GM18861 (cell line): ENCODE measurements around the gene TMBIM1.
"Not testable (repeated sequence)": the region's sequence is repeated elsewhere in the genome, so short reads cannot be mapped to it uniquely, and the experiment has no call there.

Experiments used
- ATAC-seq: cut with Tn5 transposase; IDR thresholded peaks from one replicate; pipeline ENCODE4 v1.9.1; 2021; ENCODE audit not compliant: unreplicated experiment

The TMBIM1 gene

DNA sequence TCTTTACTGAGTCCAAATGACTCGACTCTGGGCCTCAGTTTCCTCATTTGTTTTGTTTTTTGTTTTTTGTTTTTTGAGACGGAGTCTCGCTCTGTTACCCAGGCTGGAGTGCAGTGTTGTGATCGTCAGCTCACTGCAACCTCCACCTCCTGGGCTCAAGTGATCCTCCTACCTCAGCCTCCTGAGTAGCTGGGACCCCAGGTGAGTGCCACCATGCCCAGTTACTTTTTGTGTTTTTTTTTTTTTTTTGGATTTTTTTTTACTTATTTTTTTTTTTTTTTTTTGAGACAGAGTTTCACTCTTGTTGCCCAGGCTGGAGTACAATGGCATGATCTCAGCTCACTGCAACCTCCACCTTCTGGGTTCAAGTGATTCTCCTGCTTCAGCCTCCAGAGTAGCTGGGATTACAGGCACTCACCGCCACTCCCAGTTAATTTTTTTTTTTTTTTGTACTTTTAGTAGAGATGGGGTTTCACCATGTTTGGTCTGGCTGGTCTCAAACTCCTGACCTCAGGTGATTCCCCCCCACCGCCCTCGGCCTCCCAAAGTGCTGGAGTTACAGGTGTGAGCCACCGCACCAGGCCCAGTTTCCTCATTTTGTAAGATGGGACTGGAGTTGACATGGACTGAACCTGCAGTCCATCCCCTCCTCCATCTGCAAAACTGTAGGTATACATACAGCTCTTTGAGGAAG lies 18.9 kb downstream of the TMBIM1 start:
- ATAC-seq: not testable (repeated sequence)

DNA sequence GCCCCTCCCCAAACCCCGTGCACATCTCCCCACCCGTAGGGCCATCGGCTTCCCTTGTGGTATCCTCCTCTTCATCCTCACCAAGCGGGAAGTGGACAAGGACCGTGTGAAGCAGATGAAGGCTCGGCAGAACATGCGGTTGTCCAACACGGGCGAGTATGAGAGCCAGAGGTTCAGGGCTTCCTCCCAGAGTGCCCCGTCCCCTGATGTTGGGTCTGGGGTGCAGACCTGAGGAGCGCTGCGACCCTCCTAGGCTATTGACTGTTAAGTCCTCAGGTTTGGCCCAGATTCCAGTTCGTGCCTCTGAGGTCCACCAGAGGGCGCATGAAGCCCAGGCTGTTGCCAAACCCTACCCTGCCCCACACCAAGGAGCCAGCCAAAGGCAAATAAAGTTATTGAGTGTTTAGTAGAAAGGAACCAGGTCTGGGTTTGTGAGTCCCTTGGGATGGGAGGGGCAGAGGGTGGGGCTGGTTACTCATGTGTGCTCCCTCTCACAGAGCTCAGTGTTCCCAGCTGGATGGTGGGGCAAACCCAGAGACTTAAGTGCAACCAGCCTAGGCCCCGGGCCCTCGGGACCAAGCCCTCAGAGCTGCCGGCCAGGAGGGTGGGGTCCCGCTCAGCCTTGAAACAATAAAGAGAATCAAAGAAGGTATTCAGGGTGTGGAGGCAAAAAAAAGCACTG lies 19.6 kb downstream of the TMBIM1 start:
- ATAC-seq: peak; percentile 22

DNA sequence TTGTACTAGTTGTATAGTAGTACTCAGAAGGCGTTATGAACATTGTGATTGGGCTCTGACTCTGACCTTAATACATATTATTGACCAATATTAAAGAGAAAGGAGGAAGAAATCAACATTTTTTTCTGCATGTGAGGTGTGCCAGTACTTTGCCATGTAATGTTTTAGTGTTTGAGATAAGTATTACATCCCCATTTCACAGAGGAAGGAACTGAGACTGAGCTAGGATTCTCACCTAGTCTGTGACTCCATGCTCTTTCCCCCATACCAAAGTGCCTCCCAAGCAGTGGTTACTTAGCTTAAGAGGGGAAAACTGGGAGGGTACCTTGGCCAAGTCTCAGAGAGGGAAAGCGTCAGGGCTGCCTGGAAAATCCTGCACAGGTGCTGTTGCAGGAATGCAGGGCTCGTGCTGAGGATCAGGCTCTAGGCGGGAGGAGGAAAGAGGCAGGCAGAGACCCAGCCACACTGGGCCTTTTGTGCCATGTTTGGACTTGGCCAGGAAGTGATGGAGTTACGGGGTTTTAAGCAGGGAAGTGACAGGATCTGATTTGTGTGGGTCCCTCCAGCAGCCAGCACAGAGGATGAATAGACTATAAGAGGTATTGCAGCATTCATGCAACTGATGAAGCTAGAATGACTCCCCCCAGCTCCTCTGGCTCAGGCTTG lies 20.3 kb downstream of the TMBIM1 start:
- no peak for ATAC-seq

- no peak for ATAC-seq
Measured at GRCh38 chr2:218271487-218271797, 20.9 kb downstream of the TMBIM1 start.

DNA sequence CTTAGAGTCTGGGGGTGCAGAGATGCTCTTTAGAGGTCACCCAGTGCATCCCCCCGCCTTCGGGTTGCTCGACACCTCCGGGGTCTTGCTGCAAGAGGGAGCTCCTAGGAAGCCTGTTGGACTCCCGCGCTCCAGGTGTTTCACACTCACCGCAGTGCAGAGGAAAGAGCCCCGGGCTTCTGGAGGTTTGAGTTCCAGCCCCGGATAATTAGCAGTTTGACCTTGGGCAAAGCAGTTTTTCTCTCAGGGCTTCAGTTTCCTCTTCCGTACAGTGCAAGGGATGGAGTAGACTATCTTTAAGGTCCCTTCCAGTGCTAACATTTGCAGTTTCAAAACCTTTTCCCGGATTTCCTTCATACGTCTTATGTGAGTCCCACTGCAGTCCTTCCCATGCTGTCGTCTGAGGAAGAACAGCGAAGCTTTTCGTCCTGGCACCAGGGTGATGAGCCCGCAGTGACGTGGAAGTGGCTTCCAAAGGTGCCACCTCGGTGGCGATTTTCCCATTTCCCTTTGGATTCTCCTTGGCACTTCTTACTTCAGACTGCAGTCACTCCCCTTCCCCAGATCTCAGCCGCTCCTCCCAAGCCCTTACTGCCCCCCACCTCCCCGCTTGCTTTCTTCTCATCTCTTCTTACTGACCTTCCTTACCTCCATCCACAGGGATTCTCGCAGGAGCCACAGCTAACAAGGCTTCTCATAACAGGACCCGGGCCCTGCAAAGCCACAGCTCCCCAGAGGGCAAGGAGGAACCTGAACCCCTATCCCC lies 21.4 kb downstream of the TMBIM1 start:
- no peak for ATAC-seq

DNA sequence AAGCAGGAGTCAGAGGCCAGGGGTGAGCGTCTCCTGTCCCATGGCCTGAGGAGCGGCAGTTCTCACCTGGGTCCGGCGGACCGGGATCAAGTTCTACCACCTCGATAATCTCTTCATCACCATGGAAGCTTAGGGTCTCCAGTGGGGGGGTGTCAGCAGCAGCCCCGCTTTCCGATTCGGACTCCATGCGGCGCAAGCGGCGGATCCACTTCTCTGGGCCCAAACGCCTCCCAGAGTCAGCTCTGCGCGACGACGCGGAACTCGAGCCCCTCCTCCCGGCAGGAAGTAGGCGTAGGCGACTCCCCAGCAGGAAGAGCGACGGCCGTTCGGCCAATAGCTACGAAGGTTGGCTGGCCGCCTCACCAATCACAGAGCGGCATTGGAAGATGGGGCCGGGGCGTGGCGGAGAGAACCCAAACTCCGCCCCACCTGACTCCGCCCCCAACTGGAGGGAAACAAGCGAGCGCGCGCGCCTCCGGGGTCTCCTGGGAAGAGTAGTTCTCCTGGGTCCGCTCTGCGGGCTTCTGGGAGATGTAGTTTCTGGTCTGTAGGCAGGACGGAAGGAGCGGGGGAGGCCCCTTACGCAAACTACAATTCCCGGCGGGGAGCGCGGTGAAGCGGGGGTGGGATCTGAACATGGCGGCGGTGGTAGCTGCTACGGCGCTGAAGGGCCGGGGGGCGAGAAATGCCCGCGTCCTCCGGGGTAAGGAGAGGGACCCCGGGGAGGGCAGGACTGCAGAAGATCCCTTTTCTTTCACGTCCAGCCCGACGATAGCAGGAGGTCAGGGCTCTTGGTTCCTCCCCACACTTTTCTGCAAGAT lies 22.2 kb downstream of the TMBIM1 start, which contains the start of the genes AAMP and PNKD:
TSS of gene AAMP (minus strand) at position 238 of the 821 bp plus-strand sequence. CDS start at position 187, 51 bp downstream.
TSS of gene PNKD (plus strand) at position 620 of the 821 bp plus-strand sequence. CDS start at position 637, 17 bp downstream.
- ATAC-seq: peak; percentile 87

- no peak for ATAC-seq
Measured at GRCh38 chr2:218267259-218267658, 25.0 kb downstream of the TMBIM1 start.

DNA sequence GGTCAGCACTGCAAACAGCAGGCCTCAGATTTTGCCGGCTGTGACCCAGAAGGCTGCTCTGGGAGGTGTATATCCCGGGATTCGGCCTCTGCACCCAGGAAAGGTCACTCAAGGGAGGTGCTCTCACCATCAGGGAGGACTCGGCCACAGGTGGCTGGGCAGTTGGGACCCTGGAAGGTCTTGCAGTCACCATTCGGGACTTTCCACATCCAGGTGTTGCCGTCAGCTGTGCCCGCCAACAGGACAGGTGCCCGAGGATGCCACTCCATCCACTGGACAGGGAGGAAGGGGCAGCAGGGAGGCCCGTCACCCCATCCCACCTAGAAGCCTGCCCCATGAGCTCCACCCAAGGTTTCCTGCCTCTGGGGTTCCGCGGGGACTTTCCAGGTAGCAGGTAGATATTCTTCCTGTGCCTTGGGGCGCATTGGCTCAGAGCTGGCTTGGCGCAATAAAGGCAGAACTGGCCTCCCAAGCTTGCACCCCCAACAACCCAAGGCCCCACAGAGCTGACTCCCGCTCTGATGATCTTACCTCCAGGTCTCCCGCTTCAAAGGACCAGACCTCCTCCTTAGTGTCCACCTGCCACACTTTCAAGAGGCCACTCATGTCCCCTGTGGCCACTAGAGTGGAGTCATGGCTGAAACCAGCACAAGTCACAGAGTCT lies 25.9 kb downstream of the TMBIM1 start:
- no peak for ATAC-seq

DNA sequence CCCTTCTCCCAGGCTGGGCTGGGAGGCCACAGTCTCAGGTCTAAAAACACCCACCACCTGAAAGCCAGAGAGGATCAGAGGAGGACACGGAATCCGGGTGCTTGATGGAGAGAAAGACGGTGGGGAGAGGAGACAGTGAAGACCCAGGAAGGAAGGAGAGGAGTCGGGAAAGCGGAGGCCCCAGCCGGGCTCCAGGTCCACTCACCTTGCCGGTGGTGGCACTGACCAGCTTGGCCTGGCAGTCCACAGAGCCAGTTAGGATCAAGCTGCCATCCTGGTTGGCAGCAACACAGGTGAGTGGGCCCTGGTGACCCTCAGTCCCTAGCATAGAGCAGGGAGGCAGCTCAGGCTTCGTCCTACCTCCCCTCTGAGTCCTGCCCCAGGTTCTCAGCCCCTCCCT lies 26.7 kb downstream of the TMBIM1 start:
- ATAC-seq: no peak

DNA sequence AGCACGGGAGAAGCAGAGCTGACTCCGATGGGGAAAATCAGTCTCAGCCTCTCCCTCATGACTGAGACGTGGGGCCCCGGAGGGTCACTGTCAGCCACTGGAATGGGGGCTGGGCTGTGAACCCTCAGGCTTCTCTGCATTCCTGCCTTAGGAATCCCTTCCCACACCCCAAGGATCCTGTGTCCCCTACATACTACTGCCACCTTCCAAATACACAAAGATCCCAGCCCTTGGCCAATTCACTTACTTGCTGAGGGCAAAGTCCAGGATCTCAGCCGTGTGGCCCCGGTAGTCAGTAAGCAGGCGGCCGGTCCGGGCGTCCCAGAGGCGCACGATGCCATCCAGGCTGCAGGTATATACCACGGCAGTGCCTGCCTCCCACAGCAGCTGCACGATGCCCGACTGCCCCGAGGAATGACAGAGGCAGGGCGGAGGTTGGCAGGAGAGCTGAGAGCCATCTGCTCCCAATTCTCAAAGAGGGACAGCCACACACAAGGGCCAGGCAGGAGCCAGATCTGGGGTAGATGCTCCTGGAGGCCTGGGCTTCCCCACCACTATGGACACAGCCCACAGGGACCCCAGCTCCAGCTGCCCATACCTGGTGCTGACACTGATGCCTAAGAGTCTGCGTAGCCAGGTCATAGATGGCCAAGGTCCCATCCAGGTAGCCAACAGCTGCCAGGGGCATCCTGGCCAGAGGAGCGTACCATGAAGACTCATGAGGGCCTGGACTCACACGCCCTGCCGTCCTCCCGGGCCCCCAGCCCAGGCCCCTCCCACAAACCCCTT lies 27.3 kb downstream of the TMBIM1 start:
- ATAC-seq: no peak

GRCh38 chr2:218263817-218264641 lies 28.3 kb downstream of the TMBIM1 start:
- ATAC-seq: no peak

DNA sequence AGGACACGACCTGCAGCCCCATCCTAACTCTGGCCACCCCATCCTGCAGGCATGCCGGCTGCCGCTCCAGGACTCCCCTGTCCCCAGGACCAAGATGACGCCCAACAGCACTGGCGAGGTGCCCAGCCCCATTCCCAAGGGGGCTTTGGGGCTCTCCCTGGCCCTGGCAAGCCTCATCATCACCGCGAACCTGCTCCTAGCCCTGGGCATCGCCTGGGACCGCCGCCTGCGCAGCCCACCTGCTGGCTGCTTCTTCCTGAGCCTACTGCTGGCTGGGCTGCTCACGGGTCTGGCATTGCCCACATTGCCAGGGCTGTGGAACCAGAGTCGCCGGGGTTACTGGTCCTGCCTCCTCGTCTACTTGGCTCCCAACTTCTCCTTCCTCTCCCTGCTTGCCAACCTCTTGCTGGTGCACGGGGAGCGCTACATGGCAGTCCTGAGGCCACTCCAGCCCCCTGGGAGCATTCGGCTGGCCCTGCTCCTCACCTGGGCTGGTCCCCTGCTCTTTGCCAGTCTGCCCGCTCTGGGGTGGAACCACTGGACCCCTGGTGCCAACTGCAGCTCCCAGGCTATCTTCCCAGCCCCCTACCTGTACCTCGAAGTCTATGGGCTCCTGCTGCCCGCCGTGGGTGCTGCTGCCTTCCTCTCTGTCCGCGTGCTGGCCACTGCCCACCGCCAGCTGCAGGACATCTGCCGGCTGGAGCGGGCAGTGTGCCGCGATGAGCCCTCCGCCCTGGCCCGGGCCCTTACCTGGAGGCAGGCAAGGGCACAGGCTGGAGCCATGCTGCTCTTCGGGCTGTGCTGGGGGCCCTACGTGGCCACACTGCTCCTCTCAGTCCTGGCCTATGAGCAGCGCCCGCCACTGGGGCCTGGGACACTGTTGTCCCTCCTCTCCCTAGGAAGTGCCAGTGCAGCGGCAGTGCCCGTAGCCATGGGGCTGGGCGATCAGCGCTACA lies 29.4 kb downstream of the TMBIM1 start:
- no peak for ATAC-seq

GRCh38 chr2:218262237-218262600 lies 30.1 kb downstream of the TMBIM1 start:
- no peak for ATAC-seq

DNA sequence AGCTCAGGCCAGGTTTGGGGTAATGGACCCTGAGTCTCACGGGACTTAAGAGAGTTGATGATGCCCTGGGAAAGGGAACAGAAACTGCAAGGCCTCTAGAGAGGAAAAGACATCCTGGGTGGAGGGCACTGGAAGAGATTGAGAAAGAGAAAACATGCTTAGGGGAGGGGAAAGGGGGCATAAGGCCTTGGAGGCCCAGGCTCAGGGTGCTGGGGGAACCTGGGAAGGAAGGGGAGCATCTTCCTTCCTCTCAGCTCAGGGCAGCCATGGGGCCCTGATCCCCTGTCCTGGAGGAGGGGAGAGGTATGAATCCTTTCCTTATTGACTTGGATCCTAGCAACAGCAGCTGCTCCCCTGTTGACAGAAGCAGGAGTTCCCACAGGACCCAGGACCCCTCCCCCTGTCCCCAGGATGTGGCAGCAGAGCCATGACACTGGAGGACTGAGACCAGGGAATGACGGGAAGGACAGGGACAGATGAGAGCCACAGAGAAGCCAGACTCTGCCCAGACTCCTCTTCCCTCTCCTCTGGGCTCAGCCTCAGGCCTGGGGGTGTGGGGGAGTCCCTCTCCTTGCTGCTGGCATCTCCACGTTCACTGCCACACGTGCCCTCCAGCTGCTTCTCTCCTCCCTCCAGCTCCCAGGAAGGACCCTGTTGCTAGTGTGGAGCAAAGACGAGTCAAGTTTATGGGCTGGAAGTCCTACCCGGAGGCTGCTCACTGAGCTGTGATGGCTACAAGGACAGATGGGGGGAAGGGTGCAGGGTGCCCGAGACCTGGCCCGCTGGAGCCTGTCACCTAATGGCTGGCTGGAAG lies 30.7 kb downstream of the TMBIM1 start:
- ATAC-seq: no peak

GRCh38 chr2:218260742-218261422 lies 31.4 kb downstream of the TMBIM1 start, which contains the start of gene GPBAR1:
Gene GPBAR1, plus strand, starts transcription at chr2:218261015. Its CDS starts 1,710 bp downstream, at chr2:218262725.
- no peak for ATAC-seq

DNA sequence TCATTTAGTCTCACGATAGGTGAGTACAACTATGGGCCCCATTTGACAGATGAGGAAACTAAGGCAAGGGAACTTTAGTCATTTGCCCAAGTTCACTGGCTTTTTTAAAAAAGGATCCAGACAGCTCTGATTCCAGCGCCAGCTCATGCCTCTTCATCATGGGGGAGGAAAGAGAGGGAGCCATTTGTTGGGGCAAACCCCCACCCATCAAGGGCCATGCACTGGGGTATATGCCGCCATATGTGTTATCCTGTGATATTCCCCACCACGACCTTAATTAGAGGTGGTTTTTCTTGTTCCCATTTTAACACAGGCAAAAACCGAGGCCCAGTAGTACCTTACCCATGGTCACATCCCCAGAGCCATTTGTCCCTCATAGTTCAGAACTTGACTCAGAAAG lies 32.1 kb downstream of the TMBIM1 start:
- ATAC-seq: no peak
